SU-DHL-6 (cell line): ENCODE results near the gene PDE9A.

Experiments used
- CTCF ChIP-seq: fragments of 200-600 bp; sonication (generic); IDR thresholded peaks from one replicate; pipeline ENCODE4 v1.5.1; 2017; ENCODE audit warnings: antibody characterized with exemption, mild to moderate bottlenecking, low read length, moderate library complexity; ENCODE audit not compliant: insufficient read depth, poor library complexity, severe bottlenecking
- EZH2phosphoT487 ChIP-seq: fragments of 200-600 bp; sonication (generic), shearing (Covaris generic); conservative IDR thresholded peaks from 2 replicates; pipeline ENCODE4 v1.6.1; 2018; ENCODE audit warnings: mild to moderate bottlenecking, antibody characterized with exemption, low read length, moderate library complexity, mixed read lengths

- no peak for TF ChIP-seq CTCF
- TF ChIP-seq EZH2phosphoT487, result no peak
These were observed 45.8 kb upstream of the PDE9A start for GRCh38 chr21:42607525-42608102.
